Measurements from ENCODE around the gene FAM184B.

- TF ChIP-seq CTCF (IDR thresholded peaks at IDR 0.05): no peak
- TF ChIP-seq POLR2A (IDR thresholded peaks at IDR 0.05): no peak
These were observed 5.1 kb upstream of the FAM184B start for GRCh38 chr4:17786567-17786966.
